Adipocyte (in vitro differentiated cells): Measurements from ENCODE around the gene SPNS1.
"Not testable (repeated sequence)": the region's sequence is repeated elsewhere in the genome, so short reads cannot be mapped to it uniquely, and the experiment has no call there.

Experiments
- DNase-seq: peaks from one replicate; pipeline ENCODE4 v3.0.0-alpha.2; 2015; ENCODE audit warnings: low read depth
- H3K27me3 ChIP-seq: replicated peaks from 2 replicates; pipeline ENCODE4 v1.7.0; 2013; ENCODE audit warnings: mild to moderate bottlenecking, low read length, moderate library complexity; ENCODE audit not compliant: control insufficient read depth, insufficient read depth
- H3K36me3 ChIP-seq: 2 replicates; pipeline ENCODE4 v1.7.0; 2013; ENCODE audit warnings: low read length, mild to moderate bottlenecking, moderate library complexity; ENCODE audit not compliant: control insufficient read depth, insufficient read depth, severe bottlenecking
- H3K4me1 ChIP-seq: 2 replicates; pipeline ENCODE4 v1.7.0; 2013; ENCODE audit warnings: mild to moderate bottlenecking, low read length, moderate library complexity; ENCODE audit not compliant: control insufficient read depth, insufficient read depth
- H3K4me3 ChIP-seq: 2 replicates; pipeline ENCODE4 v1.7.0; 2013; ENCODE audit warnings: mild to moderate bottlenecking, low read length, moderate library complexity
- H3K9ac ChIP-seq: 2 replicates; pipeline ENCODE4 v1.7.0; 2013; ENCODE audit warnings: mild to moderate bottlenecking, low read length, moderate library complexity
- H3K9me3 ChIP-seq: 2 replicates; pipeline ENCODE4 v1.7.0; 2013; ENCODE audit warnings: mild to moderate bottlenecking, low read length, moderate library complexity; ENCODE audit not compliant: control insufficient read depth

Gene SPNS1

GRCh38 chr16:28974437-28975157 lies at the start of gene SPNS1:
TSS of gene SPNS1 (plus strand) at chr16:28974778. CDS start at chr16:28975152, 374 bp downstream.
- peaks cover 11% of the 10 kb centered on the region for H3K4me1 ChIP-seq
- peak within 1 kb of the TSS; percentile 97 for H3K9ac ChIP-seq
- H3K36me3 ChIP-seq = peaks cover 11% of the 10 kb centered on the region
- H3K4me3 ChIP-seq = peak within 1 kb of the TSS; percentile 99
- peak; percentile 99 for DNase-seq
- H3K27me3 ChIP-seq = no peaks in the 10 kb centered on the region
- no peaks in the 10 kb centered on the region for H3K9me3 ChIP-seq

GRCh38 chr16:28925386-28926228 lies 49.0 kb upstream of the SPNS1 start:
- Histone ChIP-seq H3K4me3 (peak overlapping the region; percentile 79), H3K27me3 (no peaks in the 10 kb centered on the region), H3K9ac (peak overlapping the region; percentile 95), H3K9me3 (no peaks in the 10 kb centered on the region), H3K36me3 (no peaks in the 10 kb centered on the region), H3K4me1 (peaks cover 8% of the 10 kb centered on the region)
- DNase-seq = peak; percentile 84

GRCh38 chr16:28926284-28926683 lies 48.3 kb upstream of the SPNS1 start:
- H3K36me3 ChIP-seq, H3K27me3 ChIP-seq, H3K9me3 ChIP-seq, DNase-seq, H3K4me1 ChIP-seq: not testable (repeated sequence)
- Histone ChIP-seq H3K9ac (peak overlapping the region; percentile 95), H3K4me3 (peak overlapping the region; percentile 79)

GRCh38 chr16:28927815-28928214 lies 46.8 kb upstream of the SPNS1 start:
- no peaks in the 10 kb centered on the region for H3K27me3 ChIP-seq
- DNase-seq = no peak

GRCh38 chr16:28930203-28930602 lies 44.4 kb upstream of the SPNS1 start:
- peaks cover 3% of the 10 kb centered on the region for H3K4me1 ChIP-seq
- peak overlapping the region; percentile 24 for H3K9ac ChIP-seq
- DNase-seq = no peak
- peaks cover 7% of the 10 kb centered on the region for H3K27me3 ChIP-seq
- H3K4me3 ChIP-seq = no peak overlapping the region
- no peaks in the 10 kb centered on the region for H3K9me3 ChIP-seq
- no peaks in the 10 kb centered on the region for H3K36me3 ChIP-seq

More at GRCh38 chr16:28927815-28928214, 46.8 kb upstream of the SPNS1 start:
- Histone ChIP-seq H3K9ac (no peak overlapping the region), H3K4me3 (no peak overlapping the region), H3K9me3 (no peaks in the 10 kb centered on the region), H3K36me3 (no peaks in the 10 kb centered on the region), H3K4me1 (peaks cover 8% of the 10 kb centered on the region)

GRCh38 chr16:28930652-28931051 lies 43.9 kb upstream of the SPNS1 start:
- peak overlapping the region; percentile 24 for H3K9ac ChIP-seq
- no peak for DNase-seq
- H3K9me3 ChIP-seq = no peaks in the 10 kb centered on the region
- no peak overlapping the region for H3K4me3 ChIP-seq
- peaks cover 3% of the 10 kb centered on the region for H3K4me1 ChIP-seq
- no peaks in the 10 kb centered on the region for H3K36me3 ChIP-seq
- peaks cover 7% of the 10 kb centered on the region for H3K27me3 ChIP-seq

GRCh38 chr16:28931801-28932225 lies 42.8 kb upstream of the SPNS1 start, which contains the start of gene CD19:
TSS of gene CD19 (plus strand) at chr16:28931971. CDS start at chr16:28932001, 30 bp downstream.
- Histone ChIP-seq H3K4me3 (no peak within 1 kb of the TSS), H3K36me3 (no peaks in the 10 kb centered on the region), H3K9ac (no peak within 1 kb of the TSS), H3K4me1 (no peaks in the 10 kb centered on the region), H3K27me3 (peaks cover 7% of the 10 kb centered on the region), H3K9me3 (no peaks in the 10 kb centered on the region)
- DNase-seq = no peak

GRCh38 chr16:28932339-28933141 lies 42.0 kb upstream of the SPNS1 start:
- Histone ChIP-seq H3K36me3 (no peaks in the 10 kb centered on the region), H3K4me1 (no peaks in the 10 kb centered on the region), H3K9ac (no peak overlapping the region), H3K4me3 (no peak overlapping the region), H3K27me3 (peaks cover 10% of the 10 kb centered on the region), H3K9me3 (no peaks in the 10 kb centered on the region)
- no peak for DNase-seq

- Histone ChIP-seq H3K9me3 (no peaks in the 10 kb centered on the region), H3K4me1 (no peaks in the 10 kb centered on the region), H3K36me3 (no peaks in the 10 kb centered on the region), H3K4me3 (no peak overlapping the region), H3K27me3 (peaks cover 11% of the 10 kb centered on the region), H3K9ac (no peak overlapping the region)
- no peak for DNase-seq
Observed at GRCh38 chr16:28933171-28933570, 41.4 kb upstream of the SPNS1 start.

- Histone ChIP-seq H3K4me1 (no peaks in the 10 kb centered on the region), H3K4me3 (no peak overlapping the region)
Observed at GRCh38 chr16:28935346-28935745, 39.2 kb upstream of the SPNS1 start.

More at GRCh38 chr16:28935346-28935745, 39.2 kb upstream of the SPNS1 start:
- no peak for DNase-seq
- H3K27me3 ChIP-seq = peaks cover 11% of the 10 kb centered on the region
- H3K36me3 ChIP-seq = no peaks in the 10 kb centered on the region
- no peak overlapping the region for H3K9ac ChIP-seq
- no peaks in the 10 kb centered on the region for H3K9me3 ChIP-seq
